MM.1S (cell line): Measurements from ENCODE around the gene TMED7.

Experiments used
- DNase-seq: peaks from one replicate; pipeline ENCODE4 v3.0.0-alpha.2; 2015
- H2AFZ ChIP-seq: fragments of 300-600 bp; sonication (generic); 2 replicates; pipeline ENCODE4 v1.6.0; 2016; ENCODE audit warnings: antibody characterized with exemption, low read length
- H3F3A ChIP-seq: fragments of 300-600 bp; sonication (generic); 2 replicates; pipeline ENCODE4 v1.6.1; 2016; ENCODE audit warnings: mild to moderate bottlenecking, antibody characterized with exemption, low read length, moderate library complexity, mixed read lengths; ENCODE audit not compliant: insufficient read depth
- H3K27ac ChIP-seq: fragments of 300-600 bp; sonication (generic); 2 replicates; pipeline ENCODE4 v1.5.1; 2016; ENCODE audit warnings: mild to moderate bottlenecking, low read length
- H3K27me3 ChIP-seq: fragments of 300-600 bp; sonication (generic); replicated peaks from 2 replicates; pipeline ENCODE4 v1.6.0; 2016; ENCODE audit warnings: low read length; ENCODE audit not compliant: insufficient read depth
- H3K36me3 ChIP-seq: fragments of 300-600 bp; sonication (generic); replicated peaks from 2 replicates; pipeline ENCODE4 v1.6.1; 2016; ENCODE audit warnings: mild to moderate bottlenecking, low read length, mixed read lengths; ENCODE audit not compliant: insufficient read depth
- H3K4me1 ChIP-seq: fragments of 300-600 bp; sonication (generic); 2 replicates; pipeline ENCODE4 v1.6.1; 2016; ENCODE audit warnings: low read length, mixed read lengths
- H3K4me2 ChIP-seq: fragments of 300-600 bp; sonication (generic); 2 replicates; pipeline ENCODE4 v1.6.0; 2016; ENCODE audit warnings: low read depth, low read length
- H3K4me3 ChIP-seq: fragments of 300-600 bp; sonication (generic); 2 replicates; pipeline ENCODE4 v1.5.1; 2016; ENCODE audit warnings: low read length, mixed read lengths
- H3K79me2 ChIP-seq: fragments of 300-600 bp; sonication (generic); 2 replicates; pipeline ENCODE4 v1.6.1; 2016; ENCODE audit warnings: mixed run types, low read length, mixed read lengths
- H3K9ac ChIP-seq: fragments of 300-600 bp; sonication (generic); 2 replicates; pipeline ENCODE4 v1.6.1; 2016; ENCODE audit warnings: low read length, mixed read lengths
- H3K9me2 ChIP-seq: fragments of 300-600 bp; sonication (generic); replicated peaks from 2 replicates; pipeline ENCODE4 v1.6.1; 2016; ENCODE audit warnings: mild to moderate bottlenecking, low read length, mixed read lengths; ENCODE audit not compliant: insufficient read depth
- H3K9me3 ChIP-seq: fragments of 300-600 bp; sonication (generic); replicated peaks from 2 replicates; pipeline ENCODE4 v1.6.1; 2016; ENCODE audit warnings: mild to moderate bottlenecking, low read length, mixed read lengths; ENCODE audit not compliant: insufficient read depth
- H4K20me1 ChIP-seq: fragments of 300-600 bp; sonication (generic); 2 replicates; pipeline ENCODE4 v1.6.1; 2016; ENCODE audit warnings: mild to moderate bottlenecking, low read length, moderate library complexity, mixed read lengths; ENCODE audit not compliant: insufficient read depth
- CTCF ChIP-seq: fragments of 300-600 bp; sonication (generic); IDR thresholded peaks from 2 replicates; pipeline ENCODE4 v1.5.1; 2016; ENCODE audit warnings: antibody characterized with exemption, low read length, mixed read lengths
- EZH2 ChIP-seq: fragments of 300-600 bp; sonication (generic); optimal IDR thresholded peaks from 2 replicates; pipeline ENCODE3; 2017; ENCODE audit warnings: low read depth, mild to moderate bottlenecking, antibody characterized with exemption, low read length, mixed read lengths
- EZH2phosphoT487 ChIP-seq: fragments of 300-600 bp; sonication (generic); IDR thresholded peaks from 2 replicates; pipeline ENCODE4 v1.6.1; 2018; ENCODE audit warnings: antibody characterized with exemption, low read length

TMED7 gene

GRCh38 chr5:115666023-115666422, 40.2 kb upstream of the TMED7 start:
- H3K79me2 ChIP-seq = no peaks in the 10 kb centered on the region
- no peaks in the 10 kb centered on the region for H3K36me3 ChIP-seq
- TF ChIP-seq EZH2 (no peak), EZH2phosphoT487 (no peak), CTCF (no peak)
- no peak overlapping the region for H3K4me2 ChIP-seq
- no peak overlapping the region for H2AFZ ChIP-seq
- no peak overlapping the region for H3K9ac ChIP-seq
- H4K20me1 ChIP-seq = no peaks in the 10 kb centered on the region
- H3F3A ChIP-seq = no peaks in the 10 kb centered on the region
- no peaks in the 10 kb centered on the region for H3K9me3 ChIP-seq
- H3K4me3 ChIP-seq = no peak overlapping the region
- H3K27me3 ChIP-seq = no peaks in the 10 kb centered on the region
- H3K9me2 ChIP-seq = no peaks in the 10 kb centered on the region
- no peak for DNase-seq
- no peaks in the 10 kb centered on the region for H3K4me1 ChIP-seq
- no peak overlapping the region for H3K27ac ChIP-seq

GRCh38 chr5:115661563-115661962, 35.7 kb upstream of the TMED7 start:
- H3K9ac ChIP-seq = no peak overlapping the region
- H3K9me3 ChIP-seq = no peaks in the 10 kb centered on the region
- H3K9me2 ChIP-seq = no peaks in the 10 kb centered on the region
- no peak overlapping the region for H3K27ac ChIP-seq
- H3K4me3 ChIP-seq = no peak overlapping the region
- no peak overlapping the region for H2AFZ ChIP-seq
- H3K4me2 ChIP-seq = no peak overlapping the region
- no peaks in the 10 kb centered on the region for H3K27me3 ChIP-seq
- no peak for DNase-seq
- H3F3A ChIP-seq = no peaks in the 10 kb centered on the region
- TF ChIP-seq EZH2 (no peak), CTCF (no peak), EZH2phosphoT487 (no peak)
- H3K4me1 ChIP-seq = no peaks in the 10 kb centered on the region
- H4K20me1 ChIP-seq = no peaks in the 10 kb centered on the region
- no peaks in the 10 kb centered on the region for H3K79me2 ChIP-seq
- no peaks in the 10 kb centered on the region for H3K36me3 ChIP-seq

- no peaks in the 10 kb centered on the region for H3K4me1 ChIP-seq
- H3K9me3 ChIP-seq = no peaks in the 10 kb centered on the region
- no peak overlapping the region for H3K4me3 ChIP-seq
- H2AFZ ChIP-seq = no peak overlapping the region
- no peak for DNase-seq
- H3F3A ChIP-seq = no peaks in the 10 kb centered on the region
- TF ChIP-seq EZH2 = no peak
- TF ChIP-seq EZH2phosphoT487 = no peak
- TF ChIP-seq CTCF = no peak
- no peak overlapping the region for H3K4me2 ChIP-seq
- no peaks in the 10 kb centered on the region for H3K36me3 ChIP-seq
- no peak overlapping the region for H3K9ac ChIP-seq
- H4K20me1 ChIP-seq = no peaks in the 10 kb centered on the region
- no peaks in the 10 kb centered on the region for H3K27me3 ChIP-seq
- no peaks in the 10 kb centered on the region for H3K9me2 ChIP-seq
- H3K79me2 ChIP-seq = no peaks in the 10 kb centered on the region
- no peak overlapping the region for H3K27ac ChIP-seq
These were observed 35.3 kb upstream of the TMED7 start for GRCh38 chr5:115661101-115661500.

GRCh38 chr5:115657881-115658233, 32.0 kb upstream of the TMED7 start:
- H3K4me3 ChIP-seq = no peak overlapping the region
- no peaks in the 10 kb centered on the region for H3K36me3 ChIP-seq
- H2AFZ ChIP-seq = no peak overlapping the region
- H3K9me3 ChIP-seq = no peaks in the 10 kb centered on the region
- no peak overlapping the region for H3K27ac ChIP-seq
- H3K4me1 ChIP-seq = no peaks in the 10 kb centered on the region
- H4K20me1 ChIP-seq = no peaks in the 10 kb centered on the region
- H3K27me3 ChIP-seq = no peaks in the 10 kb centered on the region
- TF ChIP-seq EZH2 (no peak), CTCF (no peak), EZH2phosphoT487 (no peak)
- H3F3A ChIP-seq = no peaks in the 10 kb centered on the region
- H3K9me2 ChIP-seq = no peaks in the 10 kb centered on the region
- H3K9ac ChIP-seq = no peak overlapping the region
- H3K79me2 ChIP-seq = no peaks in the 10 kb centered on the region
- no peak for DNase-seq
- no peak overlapping the region for H3K4me2 ChIP-seq
